Esophagus muscularis mucosa (tissue), 4 donors: Measurements from ENCODE around the gene CASKIN1.

Source experiments
- EP300 ChIP-seq: sonication (generic); formaldehyde crosslinking; IDR thresholded peaks from one replicate; pipeline ENCODE4 v1.6.1; 2017; ENCODE audit warnings: antibody characterized with exemption
- POLR2A ChIP-seq: fragments of 450-650 bp; IDR thresholded peaks from one replicate; pipeline ENCODE4 v1.6.1; 2017; ENCODE audit warnings: antibody characterized with exemption, moderate library complexity, mild to moderate bottlenecking, low read depth
- TF ChIP-seq, protein P1 (sequence below), 3 experiments: fragments of 200-600 bp in 2 of 3; fragments of 450-650 bp in 1 of 3; sonication (generic) in 2 of 3; IDR thresholded peaks; one replicate each; pipeline ENCODE4 v1.5.1; 2017 to 2019; ENCODE audit warnings: antibody characterized with exemption in 3 of 3, mild to moderate bottlenecking in 2 of 3, moderate library complexity in 1 of 3

DNA sequence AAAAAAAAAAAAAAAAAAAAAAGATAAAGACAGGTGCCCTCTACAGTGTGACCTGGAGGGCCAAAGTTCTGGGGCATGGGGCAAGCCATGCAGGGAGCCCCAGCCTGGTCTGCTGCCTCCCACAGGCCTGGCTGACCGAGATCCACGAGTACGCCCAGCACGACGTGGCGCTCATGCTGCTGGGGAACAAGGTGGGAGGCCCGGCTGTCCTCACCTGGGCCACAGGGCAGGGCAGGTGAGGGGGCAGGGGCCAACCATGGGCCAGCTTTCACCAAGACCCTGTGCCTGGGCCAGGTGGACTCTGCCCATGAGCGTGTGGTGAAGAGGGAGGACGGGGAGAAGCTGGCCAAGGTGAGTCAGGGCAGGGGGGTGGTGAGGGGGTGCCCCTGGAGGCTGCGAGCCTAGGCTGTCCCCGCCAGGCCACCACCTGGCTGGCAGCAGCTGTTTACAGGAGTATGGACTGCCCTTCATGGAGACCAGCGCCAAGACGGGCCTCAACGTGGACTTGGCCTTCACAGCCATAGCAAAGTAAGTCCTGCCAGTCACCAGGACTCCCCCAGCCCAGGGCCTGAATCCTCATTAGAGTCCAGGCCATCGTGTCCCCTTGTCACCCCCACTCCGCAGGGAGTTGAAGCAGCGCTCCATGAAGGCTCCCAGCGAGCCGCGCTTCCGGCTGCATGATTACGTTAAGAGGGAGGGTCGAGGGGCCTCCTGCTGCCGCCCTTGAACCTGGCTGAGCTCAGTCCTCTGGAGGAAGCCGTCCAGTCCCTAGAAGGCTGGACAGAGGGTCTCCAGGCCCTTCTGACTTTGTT is 43.5 kb downstream of the CASKIN1 start:
- TF ChIP-seq, protein P1, sequence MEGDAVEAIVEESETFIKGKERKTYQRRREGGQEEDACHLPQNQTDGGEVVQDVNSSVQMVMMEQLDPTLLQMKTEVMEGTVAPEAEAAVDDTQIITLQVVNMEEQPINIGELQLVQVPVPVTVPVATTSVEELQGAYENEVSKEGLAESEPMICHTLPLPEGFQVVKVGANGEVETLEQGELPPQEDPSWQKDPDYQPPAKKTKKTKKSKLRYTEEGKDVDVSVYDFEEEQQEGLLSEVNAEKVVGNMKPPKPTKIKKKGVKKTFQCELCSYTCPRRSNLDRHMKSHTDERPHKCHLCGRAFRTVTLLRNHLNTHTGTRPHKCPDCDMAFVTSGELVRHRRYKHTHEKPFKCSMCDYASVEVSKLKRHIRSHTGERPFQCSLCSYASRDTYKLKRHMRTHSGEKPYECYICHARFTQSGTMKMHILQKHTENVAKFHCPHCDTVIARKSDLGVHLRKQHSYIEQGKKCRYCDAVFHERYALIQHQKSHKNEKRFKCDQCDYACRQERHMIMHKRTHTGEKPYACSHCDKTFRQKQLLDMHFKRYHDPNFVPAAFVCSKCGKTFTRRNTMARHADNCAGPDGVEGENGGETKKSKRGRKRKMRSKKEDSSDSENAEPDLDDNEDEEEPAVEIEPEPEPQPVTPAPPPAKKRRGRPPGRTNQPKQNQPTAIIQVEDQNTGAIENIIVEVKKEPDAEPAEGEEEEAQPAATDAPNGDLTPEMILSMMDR (IDR thresholded peaks at IDR 0.05): no peak
- TF ChIP-seq EP300 (no peak), POLR2A (no peak)
